ENCODE results near the gene ATP1A4.

Gene ATP1A4

DNA sequence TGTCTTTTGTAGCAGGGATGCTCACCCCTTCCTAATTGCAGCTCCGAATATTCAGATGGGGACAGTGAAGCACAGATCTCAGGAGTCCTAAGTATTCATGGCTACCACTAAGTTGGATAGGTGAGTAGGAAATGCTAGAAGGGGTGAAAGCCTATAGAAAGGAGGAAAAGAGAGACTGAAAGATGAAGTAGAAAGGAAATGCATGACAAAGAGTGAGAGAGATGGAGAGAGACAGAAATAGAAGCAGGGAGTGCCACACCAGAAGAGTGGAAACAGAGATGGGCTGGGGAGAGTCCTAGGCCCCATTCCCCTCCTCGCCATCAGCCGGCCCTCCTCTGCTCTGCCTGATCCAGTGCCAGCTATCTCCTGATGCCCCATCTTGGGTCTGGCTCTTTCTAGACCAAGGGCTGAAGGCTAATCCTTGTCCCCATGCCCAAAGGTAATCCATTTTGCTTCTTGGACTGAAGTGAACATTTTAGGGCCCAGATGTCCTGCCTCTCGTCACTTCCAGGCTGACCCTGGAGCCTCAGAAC lies 55.8 kb downstream of the ATP1A4 start:
- H3K36me3 ChIP-seq (ENCODE audit: control insufficient read depth in 2 of 2, insufficient read depth in 1 of 2, low read length in 2 of 2): peaks cover 0 to 58% of the 10 kb centered on the region in 2 experiments
- no peaks in the 10 kb centered on the region for H3K9me3 ChIP-seq (ENCODE audit: control insufficient read depth, insufficient read depth, low read depth, low read length)
- no peak overlapping the region for H3K27ac ChIP-seq (ENCODE audit: extremely low read depth, low read depth, low read length)
- ChIA-PET CTCF (interaction anchor here (0.6 to 3.8 kb wide), 7 partner anchors 14 to 106 kb away, joined by 3 to 15 read pairs (median 5); no protein-coding TSS in a partner anchor), POLR2A (no interaction called here)
- no peak for TF ChIP-seq ZNF416 (tag by site-specific recombination; IDR thresholded peaks at IDR 0.05)
- TF ChIP-seq PRDM1 (tag by site-specific recombination; IDR thresholded peaks at IDR 0.05): peak; percentile 91
- H3K4me3 ChIP-seq (ENCODE audit: low read depth, low read length): no peak overlapping the region
- H3K4me1 ChIP-seq (ENCODE audit: control insufficient read depth, insufficient read depth, low read length): 0 out of 2 replicates have a peak, but pooled peaks cover 2% of the 10 kb centered on the region

DNA sequence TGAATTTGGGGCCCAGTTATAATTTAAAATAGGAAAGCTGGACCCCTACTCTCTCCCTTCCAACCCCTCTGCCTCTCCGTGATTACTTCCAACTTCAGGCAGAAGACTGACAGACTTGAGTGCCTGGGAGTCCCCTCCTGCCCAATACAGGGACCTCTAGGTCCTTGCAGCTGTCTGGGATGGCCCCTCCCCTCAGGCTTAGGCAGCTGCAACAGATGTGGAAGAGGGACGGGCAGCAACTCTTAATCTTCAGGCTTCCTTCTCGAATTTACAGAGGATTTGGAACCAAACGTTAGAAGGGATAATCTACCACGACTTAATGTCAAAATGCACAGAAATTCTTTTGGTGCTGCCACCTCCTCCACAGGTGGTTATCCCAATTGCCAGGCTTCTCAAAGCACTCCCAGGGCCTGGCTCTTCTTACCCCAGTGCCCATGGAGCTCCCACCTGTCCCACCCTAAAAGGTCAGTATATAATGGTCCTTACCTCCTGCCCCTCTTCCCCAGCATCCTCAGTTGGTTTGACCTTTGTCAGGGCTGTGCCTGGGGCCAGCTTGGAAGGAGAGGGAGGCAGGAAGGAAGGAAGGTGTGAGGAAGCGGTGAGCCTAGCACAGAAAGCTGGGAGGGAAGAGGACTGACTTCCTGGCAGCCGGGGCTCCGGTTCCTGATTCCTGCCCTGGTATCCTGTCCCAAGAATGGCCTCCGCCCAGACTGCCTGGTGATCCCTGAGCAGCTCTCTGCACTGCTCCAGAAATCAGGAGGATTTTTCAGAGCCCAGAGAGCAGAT lies 56.6 kb downstream of the ATP1A4 start:
- CTCF ChIA-PET: interaction anchor here (1.0 to 3.8 kb wide), 5 partner anchors 15 to 107 kb away, joined by 3 to 15 read pairs (median 12); no protein-coding TSS in a partner anchor
- no peak overlapping the region for H3K27ac ChIP-seq (ENCODE audit: extremely low read depth, low read depth, low read length)
- no peak overlapping the region for H3K4me3 ChIP-seq (ENCODE audit: low read depth, low read length)
- TF ChIP-seq ZNF600 (tag by site-specific recombination; IDR thresholded peaks at IDR 0.05) (no peak), ZNF335 (tag by site-specific recombination; conservative IDR thresholded peaks at IDR 0.05) (0 out of 2 replicates have a peak, but pooled peaks have one; percentile 25), BCL11B (tag by site-specific recombination; IDR thresholded peaks at IDR 0.05; ENCODE audit: low read depth) (no peak), SCRT2 (tag by site-specific recombination; IDR thresholded peaks at IDR 0.05) (peak; percentile 76), ZNF366 (tag by site-specific recombination; conservative IDR thresholded peaks at IDR 0.05) (no peak), ZNF768 (tag by site-specific recombination; IDR thresholded peaks at IDR 0.05) (no peak), GLI4 (tag by site-specific recombination; IDR thresholded peaks at IDR 0.05) (no peak), ZNF747 (tag by site-specific recombination; IDR thresholded peaks at IDR 0.05) (no peak), ZNF549 (tag by site-specific recombination; IDR thresholded peaks at IDR 0.05) (no peak), ZNF311 (tag by site-specific recombination; IDR thresholded peaks at IDR 0.05; ENCODE audit: borderline replicate concordance) (no peak), ZNF202 (tag by site-specific recombination; IDR thresholded peaks at IDR 0.05; ENCODE audit: borderline replicate concordance) (no peak)
- TF ChIP-seq, protein P1, sequence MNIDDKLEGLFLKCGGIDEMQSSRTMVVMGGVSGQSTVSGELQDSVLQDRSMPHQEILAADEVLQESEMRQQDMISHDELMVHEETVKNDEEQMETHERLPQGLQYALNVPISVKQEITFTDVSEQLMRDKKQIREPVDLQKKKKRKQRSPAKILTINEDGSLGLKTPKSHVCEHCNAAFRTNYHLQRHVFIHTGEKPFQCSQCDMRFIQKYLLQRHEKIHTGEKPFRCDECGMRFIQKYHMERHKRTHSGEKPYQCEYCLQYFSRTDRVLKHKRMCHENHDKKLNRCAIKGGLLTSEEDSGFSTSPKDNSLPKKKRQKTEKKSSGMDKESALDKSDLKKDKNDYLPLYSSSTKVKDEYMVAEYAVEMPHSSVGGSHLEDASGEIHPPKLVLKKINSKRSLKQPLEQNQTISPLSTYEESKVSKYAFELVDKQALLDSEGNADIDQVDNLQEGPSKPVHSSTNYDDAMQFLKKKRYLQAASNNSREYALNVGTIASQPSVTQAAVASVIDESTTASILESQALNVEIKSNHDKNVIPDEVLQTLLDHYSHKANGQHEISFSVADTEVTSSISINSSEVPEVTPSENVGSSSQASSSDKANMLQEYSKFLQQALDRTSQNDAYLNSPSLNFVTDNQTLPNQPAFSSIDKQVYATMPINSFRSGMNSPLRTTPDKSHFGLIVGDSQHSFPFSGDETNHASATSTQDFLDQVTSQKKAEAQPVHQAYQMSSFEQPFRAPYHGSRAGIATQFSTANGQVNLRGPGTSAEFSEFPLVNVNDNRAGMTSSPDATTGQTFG (tag by site-specific recombination; IDR thresholded peaks at IDR 0.05; ENCODE audit: borderline replicate concordance): no peak
- TF ChIP-seq, protein P2, sequence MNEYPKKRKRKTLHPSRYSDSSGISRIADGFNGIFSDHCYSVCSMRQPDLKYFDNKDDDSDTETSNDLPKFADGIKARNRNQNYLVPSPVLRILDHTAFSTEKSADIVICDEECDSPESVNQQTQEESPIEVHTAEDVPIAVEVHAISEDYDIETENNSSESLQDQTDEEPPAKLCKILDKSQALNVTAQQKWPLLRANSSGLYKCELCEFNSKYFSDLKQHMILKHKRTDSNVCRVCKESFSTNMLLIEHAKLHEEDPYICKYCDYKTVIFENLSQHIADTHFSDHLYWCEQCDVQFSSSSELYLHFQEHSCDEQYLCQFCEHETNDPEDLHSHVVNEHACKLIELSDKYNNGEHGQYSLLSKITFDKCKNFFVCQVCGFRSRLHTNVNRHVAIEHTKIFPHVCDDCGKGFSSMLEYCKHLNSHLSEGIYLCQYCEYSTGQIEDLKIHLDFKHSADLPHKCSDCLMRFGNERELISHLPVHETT (tag by site-specific recombination; IDR thresholded peaks at IDR 0.05): no peak
- 0 out of 2 replicates have a peak, but pooled peaks cover 2% of the 10 kb centered on the region for H3K4me1 ChIP-seq (ENCODE audit: control insufficient read depth, insufficient read depth, low read length)
- POLR2A ChIA-PET: interaction anchor here (0.8 to 0.9 kb wide), 3 partner anchors 10 to 11 kb away, joined by 3 read pairs; no protein-coding TSS in a partner anchor
- H3K9me3 ChIP-seq (ENCODE audit: control insufficient read depth, insufficient read depth, low read depth, low read length): no peaks in the 10 kb centered on the region
- peaks cover 0 to 65% of the 10 kb centered on the region in 2 experiments for H3K36me3 ChIP-seq (ENCODE audit: control insufficient read depth in 2 of 2, insufficient read depth in 1 of 2, low read length in 2 of 2)
